GM23338 (cell line): ENCODE data around the gene LLGL2. TPM values are rescaled to one million over a fixed set of nuclear protein-coding genes. Genes with fewer than 3 reads are reported as not detected.

Experiments used
- ATAC-seq: fragments of 200-7000 bp; cut with Tn5 transposase; 3 replicates; pipeline ENCODE4 v1.9.1; 2020
- DNase-seq: peaks from one replicate; pipeline ENCODE4 v3.0.0-alpha.2; 2015; ENCODE audit warnings: low spot score
- H2AFZ ChIP-seq: fragments of 200-600 bp; sonication (generic); 2 replicates; pipeline ENCODE4 v1.8.0; 2016; ENCODE audit warnings: antibody characterized with exemption, mild to moderate bottlenecking, moderate library complexity
- H3F3A ChIP-seq: fragments of 200-600 bp; sonication (generic); replicated peaks from 2 replicates; pipeline ENCODE4 v1.8.0; 2017; ENCODE audit warnings: antibody characterized with exemption, mixed run types, low read depth
- H3K27ac ChIP-seq: fragments of 200-600 bp; sonication (generic); 2 replicates; pipeline ENCODE4 v1.6.1; 2016; ENCODE audit warnings: low read depth
- H3K27me3 ChIP-seq: fragments of 200-600 bp; sonication (generic); 2 replicates; pipeline ENCODE4 v1.8.0; 2016; ENCODE audit warnings: mild to moderate bottlenecking, mixed run types, moderate library complexity; ENCODE audit not compliant: insufficient read depth
- H3K36me3 ChIP-seq: fragments of 200-600 bp; sonication (generic); 2 replicates; pipeline ENCODE4 v1.8.0; 2016; ENCODE audit warnings: mild to moderate bottlenecking; ENCODE audit not compliant: insufficient read depth
- H3K4me1 ChIP-seq: fragments of 200-600 bp; sonication (generic); 2 replicates; pipeline ENCODE4 v1.8.0; 2016; ENCODE audit warnings: mild to moderate bottlenecking, moderate library complexity; ENCODE audit not compliant: insufficient read depth
- H3K4me2 ChIP-seq: fragments of 200-600 bp; sonication (generic); 2 replicates; pipeline ENCODE4 v1.7.1; 2017; ENCODE audit warnings: mixed run types
- H3K4me3 ChIP-seq: fragments of 200-600 bp; sonication (generic); 2 replicates; pipeline ENCODE4 v1.6.1; 2016; ENCODE audit warnings: mixed run types
- H3K79me2 ChIP-seq: fragments of 200-600 bp; sonication (generic); replicated peaks from 2 replicates; pipeline ENCODE4 v1.8.0; 2017; ENCODE audit warnings: mild to moderate bottlenecking; ENCODE audit not compliant: insufficient read depth
- H3K9me2 ChIP-seq: fragments of 200-600 bp; sonication (generic); 2 replicates; pipeline ENCODE4 v1.8.0; 2017; ENCODE audit not compliant: insufficient read depth
- H4K20me1 ChIP-seq: fragments of 200-600 bp; sonication (generic); replicated peaks from 2 replicates; pipeline ENCODE4 v1.8.0; 2017; ENCODE audit warnings: mild to moderate bottlenecking; ENCODE audit not compliant: insufficient read depth
- H3K27ac Mint-ChIP-seq: 2 replicates; pipeline ENCODE4 v1.8.0; 2020; ENCODE audit warnings: inconsistent platforms, mild to moderate bottlenecking, moderate library complexity, mixed read lengths
- H3K27me3 Mint-ChIP-seq: 3 replicates; pipeline ENCODE4 v1.8.0; 2022; ENCODE audit warnings: low read depth, mild to moderate bottlenecking, moderate library complexity, mixed read lengths, inconsistent platforms; ENCODE audit not compliant: insufficient read depth, poor library complexity
- H3K36me3 Mint-ChIP-seq: 3 replicates; pipeline ENCODE4 v1.8.0; 2021; ENCODE audit warnings: low read depth, mild to moderate bottlenecking, inconsistent platforms, moderate library complexity, mixed read lengths
- H3K4me1 Mint-ChIP-seq: 3 replicates; pipeline ENCODE4 v1.8.0; 2020; ENCODE audit warnings: mild to moderate bottlenecking, inconsistent platforms, mixed read lengths
- H3K4me3 Mint-ChIP-seq: 3 replicates; pipeline ENCODE4 v1.8.0; 2021; ENCODE audit warnings: moderate library complexity, mild to moderate bottlenecking, inconsistent platforms, mixed read lengths
- H3K9me3 Mint-ChIP-seq: 3 replicates; pipeline ENCODE4 v1.8.0; 2020; ENCODE audit warnings: moderate library complexity, mild to moderate bottlenecking, inconsistent platforms, mixed read lengths
- EZH2phosphoT487 ChIP-seq: fragments of 200-600 bp; sonication (generic); IDR thresholded peaks from one replicate; pipeline ENCODE4 v1.8.1; 2018; ENCODE audit warnings: antibody characterized with exemption; ENCODE audit not compliant: unreplicated experiment
- JUNB ChIP-seq: IDR thresholded peaks from one replicate; pipeline ENCODE4 v1.6.1; 2016; ENCODE audit warnings: antibody characterized with exemption; ENCODE audit not compliant: unreplicated experiment
- POLR2AphosphoS5 ChIP-seq: IDR thresholded peaks from 2 replicates; pipeline ENCODE4 v1.6.1; 2016; ENCODE audit warnings: antibody characterized with exemption, low read depth
- ZNF114 ChIP-seq: fragments of 250-450 bp; sonication (Bioruptor Pico); IDR thresholded peaks from 2 replicates; pipeline ENCODE4 v1.5.0; 2020; ENCODE audit warnings: mild to moderate bottlenecking, moderate library complexity
- polyA plus RNA-seq: library from polyadenylated mRNA; unstranded; fragments of >200 nt; fragmentation: Nextera tagmentation; extraction: Ambion mirVana; gene quantifications from 2 replicates; pipeline ENCODE4 v1.2.1, GENCODE V29; 2016
- total RNA-seq: library from RNA; depleted of rRNA; stranded (reverse); fragments of >200 nt; shearing (Covaris generic); gene quantifications from 2 replicates; pipeline ENCODE4 v1.2.3, GENCODE V29; 2014
- TF ChIP-seq, protein P1 (sequence below), 2 experiments: fragments of 200-600 bp in 1 of 2; sonication (generic) in 1 of 2; conservative IDR thresholded peaks; 2 replicates each; pipeline versions ENCODE4 v1.5.1 to v1.6.1; 2016 to 2017; ENCODE audit warnings: antibody characterized with exemption in 2 of 2, low read depth in 2 of 2, mild to moderate bottlenecking in 2 of 2, moderate library complexity in 1 of 2
- TF ChIP-seq, protein P2 (sequence below): fragments of 250-450 bp; sonication (Bioruptor Pico); IDR thresholded peaks from 2 replicates; pipeline ENCODE4 v1.5.0; 2020; ENCODE audit warnings: mild to moderate bottlenecking, moderate library complexity

LLGL2 gene
- total and polyA plus RNA-seq, 2 experiments from 2014 or later, result 62.5 to 78.5 TPM

DNA sequence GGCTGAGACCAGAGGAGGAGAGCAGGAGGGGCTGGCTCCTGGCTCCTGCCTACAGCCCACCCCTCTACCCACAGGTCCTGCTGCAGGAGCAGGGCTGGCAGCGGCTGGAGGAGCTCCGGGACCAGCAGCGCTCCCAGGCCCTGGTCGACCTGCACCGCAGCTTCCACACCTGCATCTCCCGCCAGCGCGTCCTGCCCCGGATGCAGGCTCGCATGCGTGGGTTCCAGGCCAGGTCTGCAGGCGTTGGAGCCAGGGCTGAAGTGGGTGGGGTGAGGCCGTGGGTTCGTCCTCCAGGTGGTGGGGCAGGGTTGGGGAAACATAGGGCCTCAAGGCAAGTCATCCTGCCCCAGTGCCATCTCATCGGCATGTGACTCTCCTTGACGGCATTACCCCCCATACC, 80.3 kb downstream of the LLGL2 start:
- no peaks in the 10 kb centered on the region for H3K9me2 ChIP-seq
- no peak for DNase-seq
- no peaks in the 10 kb centered on the region for H3K4me1 ChIP-seq
- TF ChIP-seq, protein P1, sequence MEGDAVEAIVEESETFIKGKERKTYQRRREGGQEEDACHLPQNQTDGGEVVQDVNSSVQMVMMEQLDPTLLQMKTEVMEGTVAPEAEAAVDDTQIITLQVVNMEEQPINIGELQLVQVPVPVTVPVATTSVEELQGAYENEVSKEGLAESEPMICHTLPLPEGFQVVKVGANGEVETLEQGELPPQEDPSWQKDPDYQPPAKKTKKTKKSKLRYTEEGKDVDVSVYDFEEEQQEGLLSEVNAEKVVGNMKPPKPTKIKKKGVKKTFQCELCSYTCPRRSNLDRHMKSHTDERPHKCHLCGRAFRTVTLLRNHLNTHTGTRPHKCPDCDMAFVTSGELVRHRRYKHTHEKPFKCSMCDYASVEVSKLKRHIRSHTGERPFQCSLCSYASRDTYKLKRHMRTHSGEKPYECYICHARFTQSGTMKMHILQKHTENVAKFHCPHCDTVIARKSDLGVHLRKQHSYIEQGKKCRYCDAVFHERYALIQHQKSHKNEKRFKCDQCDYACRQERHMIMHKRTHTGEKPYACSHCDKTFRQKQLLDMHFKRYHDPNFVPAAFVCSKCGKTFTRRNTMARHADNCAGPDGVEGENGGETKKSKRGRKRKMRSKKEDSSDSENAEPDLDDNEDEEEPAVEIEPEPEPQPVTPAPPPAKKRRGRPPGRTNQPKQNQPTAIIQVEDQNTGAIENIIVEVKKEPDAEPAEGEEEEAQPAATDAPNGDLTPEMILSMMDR (conservative IDR thresholded peaks at IDR 0.05; ENCODE audit: low read depth in 2 of 2), result no peak
- TF ChIP-seq, protein P2, sequence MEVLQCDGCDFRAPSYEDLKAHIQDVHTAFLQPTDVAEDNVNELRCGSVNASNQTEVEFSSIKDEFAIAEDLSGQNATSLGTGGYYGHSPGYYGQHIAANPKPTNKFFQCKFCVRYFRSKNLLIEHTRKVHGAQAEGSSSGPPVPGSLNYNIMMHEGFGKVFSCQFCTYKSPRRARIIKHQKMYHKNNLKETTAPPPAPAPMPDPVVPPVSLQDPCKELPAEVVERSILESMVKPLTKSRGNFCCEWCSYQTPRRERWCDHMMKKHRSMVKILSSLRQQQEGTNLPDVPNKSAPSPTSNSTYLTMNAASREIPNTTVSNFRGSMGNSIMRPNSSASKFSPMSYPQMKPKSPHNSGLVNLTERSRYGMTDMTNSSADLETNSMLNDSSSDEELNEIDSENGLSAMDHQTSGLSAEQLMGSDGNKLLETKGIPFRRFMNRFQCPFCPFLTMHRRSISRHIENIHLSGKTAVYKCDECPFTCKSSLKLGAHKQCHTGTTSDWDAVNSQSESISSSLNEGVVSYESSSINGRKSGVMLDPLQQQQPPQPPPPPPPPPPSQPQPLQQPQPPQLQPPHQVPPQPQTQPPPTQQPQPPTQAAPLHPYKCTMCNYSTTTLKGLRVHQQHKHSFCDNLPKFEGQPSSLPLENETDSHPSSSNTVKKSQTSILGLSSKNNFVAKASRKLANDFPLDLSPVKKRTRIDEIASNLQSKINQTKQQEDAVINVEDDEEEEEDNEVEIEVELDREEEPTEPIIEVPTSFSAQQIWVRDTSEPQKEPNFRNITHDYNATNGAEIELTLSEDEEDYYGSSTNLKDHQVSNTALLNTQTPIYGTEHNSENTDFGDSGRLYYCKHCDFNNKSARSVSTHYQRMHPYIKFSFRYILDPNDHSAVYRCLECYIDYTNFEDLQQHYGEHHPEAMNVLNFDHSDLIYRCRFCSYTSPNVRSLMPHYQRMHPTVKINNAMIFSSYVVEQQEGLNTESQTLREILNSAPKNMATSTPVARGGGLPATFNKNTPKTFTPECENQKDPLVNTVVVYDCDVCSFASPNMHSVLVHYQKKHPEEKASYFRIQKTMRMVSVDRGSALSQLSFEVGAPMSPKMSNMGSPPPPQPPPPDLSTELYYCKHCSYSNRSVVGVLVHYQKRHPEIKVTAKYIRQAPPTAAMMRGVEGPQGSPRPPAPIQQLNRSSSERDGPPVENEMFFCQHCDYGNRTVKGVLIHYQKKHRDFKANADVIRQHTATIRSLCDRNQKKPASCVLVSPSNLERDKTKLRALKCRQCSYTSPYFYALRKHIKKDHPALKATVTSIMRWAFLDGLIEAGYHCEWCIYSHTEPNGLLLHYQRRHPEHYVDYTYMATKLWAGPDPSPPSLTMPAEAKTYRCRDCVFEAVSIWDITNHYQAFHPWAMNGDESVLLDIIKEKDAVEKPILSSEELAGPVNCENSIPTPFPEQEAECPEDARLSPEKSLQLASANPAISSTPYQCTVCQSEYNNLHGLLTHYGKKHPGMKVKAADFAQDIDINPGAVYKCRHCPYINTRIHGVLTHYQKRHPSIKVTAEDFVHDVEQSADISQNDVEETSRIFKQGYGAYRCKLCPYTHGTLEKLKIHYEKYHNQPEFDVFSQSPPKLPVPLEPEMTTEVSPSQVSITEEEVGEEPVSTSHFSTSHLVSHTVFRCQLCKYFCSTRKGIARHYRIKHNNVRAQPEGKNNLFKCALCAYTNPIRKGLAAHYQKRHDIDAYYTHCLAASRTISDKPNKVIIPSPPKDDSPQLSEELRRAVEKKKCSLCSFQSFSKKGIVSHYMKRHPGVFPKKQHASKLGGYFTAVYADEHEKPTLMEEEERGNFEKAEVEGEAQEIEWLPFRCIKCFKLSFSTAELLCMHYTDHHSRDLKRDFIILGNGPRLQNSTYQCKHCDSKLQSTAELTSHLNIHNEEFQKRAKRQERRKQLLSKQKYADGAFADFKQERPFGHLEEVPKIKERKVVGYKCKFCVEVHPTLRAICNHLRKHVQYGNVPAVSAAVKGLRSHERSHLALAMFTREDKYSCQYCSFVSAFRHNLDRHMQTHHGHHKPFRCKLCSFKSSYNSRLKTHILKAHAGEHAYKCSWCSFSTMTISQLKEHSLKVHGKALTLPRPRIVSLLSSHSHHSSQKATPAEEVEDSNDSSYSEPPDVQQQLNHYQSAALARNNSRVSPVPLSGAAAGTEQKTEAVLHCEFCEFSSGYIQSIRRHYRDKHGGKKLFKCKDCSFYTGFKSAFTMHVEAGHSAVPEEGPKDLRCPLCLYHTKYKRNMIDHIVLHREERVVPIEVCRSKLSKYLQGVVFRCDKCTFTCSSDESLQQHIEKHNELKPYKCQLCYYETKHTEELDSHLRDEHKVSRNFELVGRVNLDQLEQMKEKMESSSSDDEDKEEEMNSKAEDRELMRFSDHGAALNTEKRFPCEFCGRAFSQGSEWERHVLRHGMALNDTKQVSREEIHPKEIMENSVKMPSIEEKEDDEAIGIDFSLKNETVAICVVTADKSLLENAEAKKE (CRISPR knock-in tag), result no peak
- TF ChIP-seq ZNF114 (CRISPR knock-in tag), result no peak
- no peak for TF ChIP-seq JUNB
- TF ChIP-seq EZH2phosphoT487, result no peak
- TF ChIP-seq POLR2AphosphoS5, result no peak
- H3K36me3 ChIP-seq, result no peaks in the 10 kb centered on the region
- H3K4me3 ChIP-seq, result no peak overlapping the region
- no peaks in the 10 kb centered on the region for H3K27me3 ChIP-seq
- no peak for ATAC-seq
- H3K4me1 Mint-ChIP-seq, result no peaks in the 10 kb centered on the region
- H4K20me1 ChIP-seq, result no peaks in the 10 kb centered on the region
- H3K4me2 ChIP-seq, result no peak overlapping the region
- H3K9me3 Mint-ChIP-seq, result no peaks in the 10 kb centered on the region
- H3K27ac ChIP-seq, result no peak overlapping the region
- no peaks in the 10 kb centered on the region for H3K79me2 ChIP-seq
- peaks cover 16% of the 10 kb centered on the region for H3K27me3 Mint-ChIP-seq
- H3K4me3 Mint-ChIP-seq, result no peak overlapping the region
- no peaks in the 10 kb centered on the region; the same call in 2 of the 3 replicates for H3K36me3 Mint-ChIP-seq
- H3F3A ChIP-seq, result no peaks in the 10 kb centered on the region
- no peak overlapping the region for H2AFZ ChIP-seq
- no peak overlapping the region for H3K27ac Mint-ChIP-seq
